Thoracic aorta (tissue), 2 donors: Measurements from ENCODE around the gene ADGRL2. TPM values are rescaled to one million over a fixed set of nuclear protein-coding genes. Genes with fewer than 3 reads are reported as not detected.

Source experiments
- ATAC-seq: fragments of 150-250 bp; one replicate; pipeline ENCODE4 v1.8.0; 2017; ENCODE audit warnings: low read depth; ENCODE audit not compliant: insufficient number of reproducible peaks, low FRiP score
- DNase-seq: peaks from one replicate; pipeline ENCODE4 v3.0.0-alpha.2; 2020; ENCODE audit warnings: low spot score
- H3K27ac ChIP-seq, 2 donors: fragments of 200-600 bp; sonication (generic); 1 replicate in 1 of 2; 2 replicates in 1 of 2; pipeline ENCODE4 v1.5.1; 2016; ENCODE audit warnings: mild to moderate bottlenecking in 2 of 2, moderate library complexity in 2 of 2
- H3K27me3 ChIP-seq: fragments of 200-600 bp; sonication (generic); replicated peaks from 2 replicates; pipeline ENCODE4 v1.6.0; 2016; ENCODE audit warnings: mild to moderate bottlenecking; ENCODE audit not compliant: insufficient read depth
- H3K36me3 ChIP-seq: fragments of 200-600 bp; sonication (generic); one replicate; pipeline ENCODE4 v1.5.1; 2016
- H3K4me1 ChIP-seq, 2 donors: fragments of 200-600 bp; sonication (generic); 1 replicate in 1 of 2; 2 replicates in 1 of 2; pipeline versions ENCODE4 v1.5.1 to v1.6.0; 2016; ENCODE audit warnings: low read depth in 2 of 2, mild to moderate bottlenecking in 1 of 2; ENCODE audit not compliant: control insufficient read depth in 1 of 2
- H3K4me3 ChIP-seq: fragments of 200-600 bp; sonication (generic); 2 replicates; pipeline ENCODE4 v1.5.1; 2016; ENCODE audit warnings: mild to moderate bottlenecking
- H3K9me3 ChIP-seq: fragments of 200-600 bp; sonication (generic); 2 replicates; pipeline ENCODE4 v1.5.1; 2016
- total RNA-seq, 2 donors: library from RNA; depleted of rRNA; stranded (reverse); fragments of >200 nt; gene quantifications; one replicate each; pipeline versions ENCODE4 v1.1.0 to v1.2.3, GENCODE V29; 2016
- TF ChIP-seq, protein P1 (sequence below): fragments of 200-600 bp; sonication (generic); IDR thresholded peaks from one replicate; pipeline ENCODE4 v1.5.1; 2019; ENCODE audit warnings: antibody characterized with exemption

The ADGRL2 gene
- total RNA-seq: 10 to 100 TPM; 53.3 to 67.2 TPM

DNA sequence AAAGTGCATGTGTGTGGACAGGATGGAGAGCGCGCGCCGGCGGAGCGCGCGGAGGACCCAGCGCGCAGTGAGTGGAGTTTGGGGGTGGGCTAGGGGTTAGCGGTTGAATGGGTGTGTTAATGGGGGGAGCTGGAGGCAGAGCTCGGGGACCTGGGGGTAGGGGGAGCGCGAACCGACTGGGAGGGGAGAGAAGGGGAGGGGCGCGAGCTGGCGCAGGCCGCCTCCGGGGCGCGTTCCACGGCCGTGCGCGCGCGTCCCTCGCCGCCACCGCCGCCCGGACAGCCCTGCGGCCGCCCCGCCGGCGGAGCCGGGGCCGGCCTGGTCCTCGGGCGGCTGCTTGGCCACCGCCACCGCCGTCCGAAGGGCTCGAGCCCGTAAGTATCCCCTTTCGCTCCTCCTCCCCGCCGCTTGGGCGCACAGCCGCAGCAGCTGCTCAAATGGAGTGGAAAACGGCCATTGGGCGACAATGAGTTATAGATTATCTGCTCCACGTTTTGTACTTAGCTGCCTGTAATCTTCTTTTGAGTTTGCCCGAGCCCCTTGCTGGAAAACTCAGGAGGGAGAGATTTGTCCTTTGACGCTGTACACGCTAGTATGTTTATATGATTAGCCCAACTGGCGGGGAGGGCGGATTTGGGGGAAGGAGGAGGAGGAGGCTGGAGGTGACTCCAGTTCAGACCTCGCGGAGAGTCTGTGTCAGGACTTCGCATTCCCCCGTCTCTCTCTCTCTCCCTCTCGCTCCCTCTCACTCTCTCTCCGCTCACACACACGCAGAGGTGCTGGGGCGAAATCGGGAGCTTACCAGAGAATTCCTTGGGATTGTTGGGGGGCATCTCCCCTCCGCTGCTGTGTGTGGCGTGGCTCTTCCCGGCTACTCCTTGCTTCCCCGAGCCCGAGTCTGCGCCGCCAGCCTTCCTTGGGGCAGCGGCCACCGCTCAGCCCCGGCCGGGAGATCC, at the start of gene ADGRL2:
TSS of gene ADGRL2 (plus strand) at position 240 of the 956 bp plus-strand sequence. CDS start 36,051 bp downstream, outside the sequence.
- no peaks in the 10 kb centered on the region for H3K27me3 ChIP-seq

DNA sequence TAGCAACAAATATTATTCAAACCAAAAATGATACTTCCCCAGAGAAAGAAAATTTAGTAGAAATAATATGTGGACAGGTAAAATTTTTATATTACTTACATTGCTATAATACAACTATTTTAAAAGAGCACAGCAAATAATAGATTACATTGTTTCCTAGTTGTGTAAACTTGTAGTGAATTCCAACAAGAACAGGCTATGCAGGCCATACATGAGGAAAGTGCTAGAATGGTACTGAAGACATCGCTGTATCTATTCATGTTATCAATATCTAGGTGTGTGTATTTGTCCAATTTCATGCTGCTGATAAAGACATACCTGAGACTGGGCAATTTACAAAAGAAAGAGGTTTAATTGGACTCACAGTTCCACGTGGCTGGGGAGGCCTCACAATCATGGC, 47.9 kb upstream of the ADGRL2 start:
- DNase-seq (no peak), ATAC-seq (no peak)
- H3K27ac ChIP-seq: no peak overlapping the region
- no peak overlapping the region for H3K4me3 ChIP-seq
- H3K36me3 ChIP-seq: no peaks in the 10 kb centered on the region
- H3K9me3 ChIP-seq: no peaks in the 10 kb centered on the region
- H3K4me1 ChIP-seq: peaks cover 0 to 10% of the 10 kb centered on the region in 2 donors
- TF ChIP-seq, protein P1, sequence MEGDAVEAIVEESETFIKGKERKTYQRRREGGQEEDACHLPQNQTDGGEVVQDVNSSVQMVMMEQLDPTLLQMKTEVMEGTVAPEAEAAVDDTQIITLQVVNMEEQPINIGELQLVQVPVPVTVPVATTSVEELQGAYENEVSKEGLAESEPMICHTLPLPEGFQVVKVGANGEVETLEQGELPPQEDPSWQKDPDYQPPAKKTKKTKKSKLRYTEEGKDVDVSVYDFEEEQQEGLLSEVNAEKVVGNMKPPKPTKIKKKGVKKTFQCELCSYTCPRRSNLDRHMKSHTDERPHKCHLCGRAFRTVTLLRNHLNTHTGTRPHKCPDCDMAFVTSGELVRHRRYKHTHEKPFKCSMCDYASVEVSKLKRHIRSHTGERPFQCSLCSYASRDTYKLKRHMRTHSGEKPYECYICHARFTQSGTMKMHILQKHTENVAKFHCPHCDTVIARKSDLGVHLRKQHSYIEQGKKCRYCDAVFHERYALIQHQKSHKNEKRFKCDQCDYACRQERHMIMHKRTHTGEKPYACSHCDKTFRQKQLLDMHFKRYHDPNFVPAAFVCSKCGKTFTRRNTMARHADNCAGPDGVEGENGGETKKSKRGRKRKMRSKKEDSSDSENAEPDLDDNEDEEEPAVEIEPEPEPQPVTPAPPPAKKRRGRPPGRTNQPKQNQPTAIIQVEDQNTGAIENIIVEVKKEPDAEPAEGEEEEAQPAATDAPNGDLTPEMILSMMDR: no peak
- H3K27me3 ChIP-seq: no peaks in the 10 kb centered on the region

More for the DNA sequence above, at the start of gene ADGRL2:
- DNase-seq (peak; percentile 38), ATAC-seq (peak; percentile 79)
- Histone ChIP-seq H3K9me3 (no peaks in the 10 kb centered on the region), H3K36me3 (no peaks in the 10 kb centered on the region), H3K4me3 (peak within 1 kb of the TSS; percentile 96), H3K4me1 (peaks cover 4 to 29% of the 10 kb centered on the region in 2 donors), H3K27ac (peak within 1 kb of the TSS; percentile 97 to 98)
- TF ChIP-seq, protein P1: no peak

DNA sequence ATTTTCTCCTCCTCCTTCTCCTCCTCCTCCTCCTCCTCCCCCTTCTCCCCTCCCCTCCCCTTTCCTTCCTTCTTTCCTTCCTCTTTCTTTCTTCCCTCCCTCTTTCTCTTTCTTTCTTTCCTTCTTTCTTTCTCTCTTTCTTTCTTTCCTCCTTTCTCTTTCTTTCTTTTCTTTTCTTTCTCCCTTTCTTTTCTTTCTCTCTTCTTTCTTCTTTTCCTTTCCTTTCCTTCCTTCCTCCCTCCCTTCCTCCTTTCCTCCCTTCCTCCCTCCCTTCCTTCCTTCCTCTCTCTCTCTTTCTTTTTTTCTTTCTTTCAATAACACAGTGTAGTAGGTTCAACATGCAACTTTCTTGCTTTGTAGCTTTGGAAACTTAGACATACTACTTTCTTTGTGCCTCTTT, 46.3 kb upstream of the ADGRL2 start:
- no peak overlapping the region for H3K27ac ChIP-seq
- ATAC-seq (no peak), DNase-seq (no peak)
- peaks cover 0 to 15% of the 10 kb centered on the region in 2 donors for H3K4me1 ChIP-seq
- no peaks in the 10 kb centered on the region for H3K36me3 ChIP-seq
- no peak overlapping the region for H3K4me3 ChIP-seq
- H3K9me3 ChIP-seq: no peaks in the 10 kb centered on the region
- TF ChIP-seq, protein P1: no peak
- no peaks in the 10 kb centered on the region for H3K27me3 ChIP-seq

DNA sequence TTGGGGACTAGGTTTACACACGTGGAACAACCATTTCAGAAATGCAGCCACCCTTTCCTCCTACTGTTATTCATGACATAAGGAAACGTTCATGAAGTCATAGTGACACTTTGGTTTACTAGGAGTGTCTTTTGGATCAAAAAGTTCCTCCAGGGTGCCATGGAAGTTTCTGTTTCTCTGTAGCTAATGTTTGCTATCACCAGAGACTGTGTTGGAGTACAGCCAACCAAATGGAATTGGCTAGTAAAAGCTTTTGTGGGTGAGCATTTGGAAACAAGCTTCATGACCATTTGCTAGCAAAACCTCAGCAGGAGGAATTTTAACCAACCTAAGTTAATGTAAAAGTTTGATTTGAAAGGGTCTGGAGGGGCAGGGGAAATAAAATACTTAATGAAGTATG, 43.9 kb upstream of the ADGRL2 start:
- H3K9me3 ChIP-seq: no peaks in the 10 kb centered on the region
- no peak overlapping the region for H3K4me3 ChIP-seq
- no peaks in the 10 kb centered on the region for H3K27me3 ChIP-seq
- no peak for ATAC-seq
- no peak for DNase-seq
- H3K36me3 ChIP-seq: no peaks in the 10 kb centered on the region
- H3K4me1 ChIP-seq: peaks cover 0 to 15% of the 10 kb centered on the region in 2 donors
- no peak overlapping the region for H3K27ac ChIP-seq
- TF ChIP-seq, protein P1: no peak

DNA sequence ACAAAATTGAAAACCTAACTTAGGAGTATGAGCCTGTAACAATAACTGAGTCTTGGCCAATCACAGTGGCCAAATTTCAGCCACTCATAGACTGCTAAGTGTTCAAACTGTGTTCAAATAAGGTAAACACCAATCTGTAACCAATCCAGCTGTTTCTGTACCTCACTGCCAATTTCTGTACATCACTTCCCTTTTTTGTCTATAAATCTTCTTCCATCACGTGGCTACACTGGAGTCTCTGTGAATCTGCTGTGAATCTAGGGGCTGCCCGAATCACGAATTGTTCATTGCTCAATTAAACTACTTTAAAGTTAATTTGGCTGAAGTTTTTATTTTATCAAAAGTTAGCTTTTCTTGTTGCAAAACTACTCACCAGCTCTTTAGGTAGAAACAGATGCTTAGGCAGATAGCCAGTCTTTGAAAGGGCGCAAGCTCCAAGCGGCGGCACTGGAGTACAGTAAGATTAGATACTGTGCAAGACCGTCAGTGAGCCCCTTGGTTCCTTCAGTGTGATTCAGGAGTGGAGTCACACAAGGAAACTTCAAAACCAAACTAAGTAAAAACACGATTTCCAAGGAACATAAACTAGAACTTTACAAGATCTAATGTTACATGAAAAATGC, 43.2 kb upstream of the ADGRL2 start:
- Histone ChIP-seq H3K27me3 (no peaks in the 10 kb centered on the region), H3K9me3 (no peaks in the 10 kb centered on the region), H3K4me3 (peak overlapping the region; percentile 9), H3K4me1 (peaks cover 0 to 15% of the 10 kb centered on the region in 2 donors), H3K36me3 (no peaks in the 10 kb centered on the region), H3K27ac (no peak overlapping the region)
- no peak for ATAC-seq
- TF ChIP-seq, protein P1: no peak
- no peak for DNase-seq
